IMR-90 (cell line): ENCODE measurements around the gene SLC25A25. TPM values are rescaled to one million over a fixed set of nuclear protein-coding genes. Genes with fewer than 3 reads are reported as not detected.

Experiments used
- ATAC-seq: fragments of 200-7000 bp; cut with Tn5 transposase; 2 replicates; pipeline ENCODE4 v1.9.1; 2020; ENCODE audit warnings: low read depth, mild to moderate bottlenecking, moderate library complexity
- BruUV-seq: library from RNA; stranded (reverse); fragments of 400-500 nt; replicated peaks from 2 replicates; lab custom pipeline; 2021; lab: Mats Ljungman, UMichigan
- CTCF ChIA-PET: fragments of 300-600 bp; formaldehyde crosslinking; extraction: SDS; loops from one replicate; lab custom pipeline; 2021; ENCODE audit warnings: antibody characterized with exemption; lab: Yijun Ruan, JAX
- POLR2A ChIA-PET: fragments of 300-600 bp; sonication (Branson Sonifier 250); formaldehyde crosslinking; loops from one replicate; lab custom pipeline; 2022; ENCODE audit warnings: antibody characterized with exemption; ENCODE audit not compliant: unreplicated experiment; lab: Charles Lee
- DNase-seq: peaks from one replicate; pipeline ENCODE4 v3.0.0; 2013
- H2AFZ ChIP-seq: replicated peaks from 2 replicates; pipeline ENCODE3; 2013; ENCODE audit warnings: low read length, mild to moderate bottlenecking; ENCODE audit not compliant: poor library complexity
- H2AK5ac ChIP-seq: 2 replicates; pipeline ENCODE4 v1.6.1; 2013; ENCODE audit warnings: low read depth, low read length, inconsistent platforms
- H2AK9ac ChIP-seq: replicated peaks from 2 replicates; pipeline ENCODE3; 2013; ENCODE audit warnings: mild to moderate bottlenecking, low read depth, low read length, moderate library complexity; ENCODE audit not compliant: poor library complexity
- H2BK120ac ChIP-seq: 2 replicates; pipeline ENCODE4 v1.6.1; 2013; ENCODE audit warnings: low read depth, low read length, inconsistent platforms
- H2BK15ac ChIP-seq: 3 replicates; pipeline ENCODE4 v1.6.1; 2013; ENCODE audit warnings: low read depth, low read length, inconsistent platforms
- H2BK20ac ChIP-seq: 2 replicates; pipeline ENCODE4 v1.6.1; 2013; ENCODE audit warnings: low read depth, mild to moderate bottlenecking, inconsistent platforms, low read length, moderate library complexity
- H2BK5ac ChIP-seq: 2 replicates; pipeline ENCODE4 v1.6.1; 2013; ENCODE audit warnings: mild to moderate bottlenecking, low read depth, low read length, inconsistent platforms; ENCODE audit not compliant: poor library complexity, severe bottlenecking
- H3K14ac ChIP-seq: replicated peaks from 2 replicates; pipeline ENCODE4 v1.6.1; 2013; ENCODE audit warnings: low read depth, low read length, inconsistent platforms
- H3K18ac ChIP-seq: 2 replicates; pipeline ENCODE4 v1.6.1; 2013; ENCODE audit warnings: low read depth, low read length, control low read depth
- H3K23ac ChIP-seq: 2 replicates; pipeline ENCODE4 v1.6.1; 2013; ENCODE audit warnings: low read depth, low read length, inconsistent platforms
- H3K27ac ChIP-seq: 2 replicates; pipeline ENCODE4 v1.5.1; 2013; ENCODE audit warnings: mild to moderate bottlenecking, control low read depth, low read length; ENCODE audit not compliant: insufficient read depth
- H3K27me3 ChIP-seq: 2 replicates; pipeline ENCODE4 v1.6.1; 2013; ENCODE audit warnings: low read length; ENCODE audit not compliant: control insufficient read depth, insufficient read depth
- H3K36me3 ChIP-seq: 2 replicates; pipeline ENCODE4 v1.6.1; 2013; ENCODE audit warnings: low read length, mixed read lengths; ENCODE audit not compliant: control insufficient read depth, insufficient read depth
- H3K4ac ChIP-seq: 2 replicates; pipeline ENCODE4 v1.6.1; 2013; ENCODE audit warnings: low read depth, low read length, inconsistent platforms
- H3K4me1 ChIP-seq: 2 replicates; pipeline ENCODE4 v1.6.1; 2013; ENCODE audit warnings: low read length, mixed read lengths; ENCODE audit not compliant: control insufficient read depth, insufficient read depth
- H3K4me2 ChIP-seq: 2 replicates; pipeline ENCODE4 v1.6.1; 2013; ENCODE audit warnings: low read depth, mild to moderate bottlenecking, control low read depth, low read length, moderate library complexity
- H3K4me3 ChIP-seq: 2 replicates; pipeline ENCODE4 v1.5.1; 2013; ENCODE audit warnings: low read depth, mild to moderate bottlenecking, control low read depth, low read length, moderate library complexity; ENCODE audit not compliant: insufficient read depth
- H3K56ac ChIP-seq: 2 replicates; pipeline ENCODE4 v1.6.1; 2013; ENCODE audit warnings: low read length, inconsistent platforms; ENCODE audit not compliant: insufficient read depth; ENCODE audit errors: extremely low read depth
- H3K79me1 ChIP-seq, 2 experiments: 2 replicates each; pipeline ENCODE4 v1.6.1; 2013; ENCODE audit warnings: low read length in 2 of 2, inconsistent platforms in 1 of 2, low read depth in 1 of 2
- H3K9ac ChIP-seq: 2 replicates; pipeline ENCODE4 v1.6.1; 2013; ENCODE audit warnings: low read depth, low read length, control low read depth
- H3K9me1 ChIP-seq: 2 replicates; pipeline ENCODE4 v1.6.1; 2013; ENCODE audit warnings: low read length, inconsistent platforms; ENCODE audit not compliant: insufficient read depth
- H3K9me3 ChIP-seq: 2 replicates; pipeline ENCODE4 v1.6.1; 2013; ENCODE audit warnings: low read length; ENCODE audit not compliant: control insufficient read depth, insufficient read depth
- H4K20me1 ChIP-seq: 2 replicates; pipeline ENCODE4 v1.6.1; 2013; ENCODE audit warnings: low read length, inconsistent platforms; ENCODE audit not compliant: insufficient read depth
- H4K5ac ChIP-seq: 2 replicates; pipeline ENCODE4 v1.6.1; 2013; ENCODE audit warnings: mild to moderate bottlenecking, low read depth, low read length, control low read depth
- H4K8ac ChIP-seq, 2 experiments: 2 replicates each; pipeline ENCODE4 v1.6.1; 2013; ENCODE audit warnings: low read depth in 2 of 2, low read length in 2 of 2, control low read depth in 1 of 2, inconsistent platforms in 1 of 2
- H4K91ac ChIP-seq: 2 replicates; pipeline ENCODE4 v1.6.1; 2013; ENCODE audit warnings: low read depth, low read length, inconsistent platforms; ENCODE audit not compliant: insufficient read depth
- BHLHE40 ChIP-seq: fragments of 150-350 bp; IDR thresholded peaks from 2 replicates; pipeline ENCODE4 v1.6.1; 2016; ENCODE audit warnings: mild to moderate bottlenecking, low read depth, low read length
- CEBPB ChIP-seq: IDR thresholded peaks from 2 replicates; pipeline ENCODE4 v1.6.1; 2012; ENCODE audit warnings: low read depth, low read length, improper control_type of control experiment
- CHD1 ChIP-seq: IDR thresholded peaks from 2 replicates; pipeline ENCODE4 v1.6.1; 2012; ENCODE audit warnings: low read depth, low read length, improper control_type of control experiment
- CTCF ChIP-seq: conservative IDR thresholded peaks from 2 replicates; pipeline ENCODE4 v1.5.1; 2012; ENCODE audit warnings: mild to moderate bottlenecking, low read depth, low read length, improper control_type of control experiment
- ELK1 ChIP-seq: fragments of 150-350 bp; IDR thresholded peaks from 2 replicates; pipeline ENCODE4 v1.6.1; 2016; ENCODE audit warnings: low read depth, mild to moderate bottlenecking, low read length, moderate library complexity, borderline replicate concordance
- FOS ChIP-seq: fragments of 150-350 bp; IDR thresholded peaks from 2 replicates; pipeline ENCODE4 v1.6.1; 2016; ENCODE audit warnings: low read depth, low read length
- MAFK ChIP-seq: IDR thresholded peaks from 2 replicates; pipeline ENCODE4 v1.6.1; 2012; ENCODE audit warnings: low read depth, low read length, improper control_type of control experiment
- MAZ ChIP-seq: IDR thresholded peaks from 2 replicates; pipeline ENCODE4 v1.6.1; 2012; ENCODE audit warnings: low read depth, mild to moderate bottlenecking, low read length, improper control_type of control experiment, moderate library complexity, borderline replicate concordance
- MXI1 ChIP-seq: IDR thresholded peaks from 2 replicates; pipeline ENCODE4 v1.6.1; 2012; ENCODE audit warnings: low read depth, mild to moderate bottlenecking, low read length, moderate library complexity, borderline replicate concordance
- NFE2L2 ChIP-seq: fragments of 150-350 bp; IDR thresholded peaks from 2 replicates; pipeline ENCODE4 v1.6.1; 2016; ENCODE audit warnings: low read depth, mild to moderate bottlenecking, low read length
- POLR2A ChIP-seq: IDR thresholded peaks from 2 replicates; pipeline ENCODE4 v1.6.1; 2012; ENCODE audit warnings: mild to moderate bottlenecking, low read depth, low read length
- RAD21 ChIP-seq: IDR thresholded peaks from 2 replicates; pipeline ENCODE4 v1.6.1; 2012; ENCODE audit warnings: low read length, improper control_type of control experiment
- RCOR1 ChIP-seq: IDR thresholded peaks from 2 replicates; pipeline ENCODE4 v1.6.1; 2012; ENCODE audit warnings: mild to moderate bottlenecking, low read length, improper control_type of control experiment; ENCODE audit not compliant: insufficient replicate concordance
- RFX5 ChIP-seq: IDR thresholded peaks from 2 replicates; pipeline ENCODE4 v1.8.0; 2012; ENCODE audit warnings: low read depth, mild to moderate bottlenecking, low read length, moderate library complexity
- SMC3 ChIP-seq: fragments of 150-350 bp; IDR thresholded peaks from 2 replicates; pipeline ENCODE4 v1.6.1; 2016; ENCODE audit warnings: low read depth, mild to moderate bottlenecking, antibody characterized with exemption, low read length, moderate library complexity
- USF2 ChIP-seq: fragments of 150-350 bp; IDR thresholded peaks from 2 replicates; pipeline ENCODE4 v1.6.1; 2017; ENCODE audit warnings: mild to moderate bottlenecking, antibody characterized with exemption, low read length, low read depth
- WGBS, 2 experiments: methylation state at CpG; one replicate each; pipeline versions ENCODE4 v1.1.5 to v1.1.7; 2013; ENCODE audit warnings: missing lambda C conversion rate in 2 of 2; ENCODE audit not compliant: insufficient read length in 1 of 2; ENCODE audit errors: extremely low coverage in 2 of 2; 5-methylcytosine and 5-hydroxymethylcytosine counted together
- dilution Hi-C: fragments of 300-500 bp; cut with HindIII; formaldehyde crosslinking; loops from one replicate; pipeline ENCODE4 v1.14.3; 2018; ENCODE audit warnings: low sequenced_read_pairs; ENCODE audit not compliant: unreplicated experiment
- in situ Hi-C: fragments of 300-500 bp; cut with MboI; formaldehyde crosslinking; loops from 3 replicates; pipeline ENCODE4 v1.14.3; 2019; ENCODE audit warnings: low sequenced_read_pairs, inconsistent platforms, mixed read lengths
- intact Hi-C: fragments of 100-400 bp; cut with micrococcal nuclease; formaldehyde crosslinking; loops from 2 replicates; pipeline ENCODE4 v1.10.0; 2022
- polyA plus RNA-seq, 3 experiments: library from polyadenylated mRNA; depleted of rRNA; stranded (reverse); fragments of >200 nt; gene quantifications; 2 replicates each; pipeline ENCODE4 v1.2.3, GENCODE V29; 2012; ENCODE audit warnings: low replicate concordance in 1 of 3
- total RNA-seq: library from RNA; depleted of rRNA; stranded (reverse); fragments of >200 nt; gene quantifications from 2 replicates; pipeline ENCODE4 v1.2.3, GENCODE V29; 2012

Gene SLC25A25
- total and polyA plus RNA-seq, 2 of the 4 experiments (the other 2 are of a cell fraction): 14.0 to 17.9 TPM

GRCh38 chr9:128101231-128101661, 33.2 kb downstream of the SLC25A25 start:
- no peak overlapping the region for H2BK15ac ChIP-seq
- H3K4ac ChIP-seq: no peak overlapping the region; the same call in 1 of the 2 replicates
- H3K9me1 ChIP-seq: peaks cover 27% of the 10 kb centered on the region; the same call in 1 of the 2 replicates
- in situ Hi-C loops: no loop called here
- no peak overlapping the region for H2AFZ ChIP-seq
- no peak overlapping the region for H3K18ac ChIP-seq
- ChIA-PET CTCF (no interaction called here), POLR2A (no interaction called here)
- H3K9ac ChIP-seq: no peak overlapping the region
- H3K27ac ChIP-seq: no peak overlapping the region
- H3K36me3 ChIP-seq: peaks cover 46% of the 10 kb centered on the region
- no peak overlapping the region for H2AK9ac ChIP-seq
- H3K14ac ChIP-seq: no peak overlapping the region
- ATAC-seq: no peak
- no peak overlapping the region for H2BK20ac ChIP-seq
- no peak overlapping the region for H4K91ac ChIP-seq
- no peaks in the 10 kb centered on the region for H3K9me3 ChIP-seq
- peaks cover 42% of the 10 kb centered on the region for H4K20me1 ChIP-seq
- H2AK5ac ChIP-seq: no peak overlapping the region; the same call in 1 of the 2 replicates
- dilution Hi-C loops: no loop called here
- no peak overlapping the region for H4K5ac ChIP-seq
- TF ChIP-seq POLR2A (no peak), RFX5 (no peak), BHLHE40 (no peak), CTCF (no peak), RAD21 (no peak), NFE2L2 (no peak), FOS (no peak), CEBPB (no peak), ELK1 (no peak), MAZ (no peak), CHD1 (no peak), USF2 (no peak), RCOR1 (no peak), MAFK (no peak), SMC3 (no peak), MXI1 (no peak)
- H3K56ac ChIP-seq: no peak overlapping the region
- H4K8ac ChIP-seq: no peak overlapping the region
- intact Hi-C loops: no loop called here
- H3K4me3 ChIP-seq: no peak overlapping the region
- no peak overlapping the region for H2BK5ac ChIP-seq
- no peak for DNase-seq
- no peak overlapping the region for H3K23ac ChIP-seq
- peaks cover 34 to 90% of the 10 kb centered on the region in 2 experiments for H3K79me1 ChIP-seq
- no peak overlapping the region for H3K4me2 ChIP-seq
- no TSS peak for BruUV-seq
- 86% methylated on average over 4 of the region's 12 CpGs; no CpG with 5 or more reads in 1 of the 2 experiments for WGBS, 2 experiments
- H3K27me3 ChIP-seq: no peaks in the 10 kb centered on the region
- H3K4me1 ChIP-seq: peaks cover 25% of the 10 kb centered on the region
- no peak overlapping the region for H2BK120ac ChIP-seq
